T-helper 1 cell treated with Interleukin-12 subunit alpha and Interleukin-12 subunit beta and Interleukin-4 antibody, amounts not matched to agents 30 μg/mL and 1 μg/mL, for 36 hours (primary cell): ENCODE results near the gene ZNF709.
"Not testable (repeated sequence)": the region's sequence is repeated elsewhere in the genome, so short reads cannot be mapped to it uniquely, and the experiment has no call there.

Source experiments
- H3K27ac Mint-ChIP-seq: one replicate; pipeline ENCODE4 v1.8.0; 2021; ENCODE audit warnings: mild to moderate bottlenecking, mixed read lengths
- H3K27me3 Mint-ChIP-seq: one replicate; pipeline ENCODE4 v1.8.0; 2021; ENCODE audit warnings: low read depth, mixed read lengths
- H3K36me3 Mint-ChIP-seq: one replicate; pipeline ENCODE4 v1.8.0; 2021; ENCODE audit warnings: low read depth, mixed read lengths
- H3K4me1 Mint-ChIP-seq: one replicate; pipeline ENCODE4 v1.8.0; 2021; ENCODE audit warnings: low read depth, mixed read lengths
- H3K4me3 Mint-ChIP-seq: one replicate; pipeline ENCODE4 v1.8.0; 2021; ENCODE audit warnings: mild to moderate bottlenecking, moderate library complexity, mixed read lengths
- H3K9me3 Mint-ChIP-seq: one replicate; pipeline ENCODE4 v1.8.0; 2021; ENCODE audit warnings: mixed read lengths

Gene ZNF709

DNA sequence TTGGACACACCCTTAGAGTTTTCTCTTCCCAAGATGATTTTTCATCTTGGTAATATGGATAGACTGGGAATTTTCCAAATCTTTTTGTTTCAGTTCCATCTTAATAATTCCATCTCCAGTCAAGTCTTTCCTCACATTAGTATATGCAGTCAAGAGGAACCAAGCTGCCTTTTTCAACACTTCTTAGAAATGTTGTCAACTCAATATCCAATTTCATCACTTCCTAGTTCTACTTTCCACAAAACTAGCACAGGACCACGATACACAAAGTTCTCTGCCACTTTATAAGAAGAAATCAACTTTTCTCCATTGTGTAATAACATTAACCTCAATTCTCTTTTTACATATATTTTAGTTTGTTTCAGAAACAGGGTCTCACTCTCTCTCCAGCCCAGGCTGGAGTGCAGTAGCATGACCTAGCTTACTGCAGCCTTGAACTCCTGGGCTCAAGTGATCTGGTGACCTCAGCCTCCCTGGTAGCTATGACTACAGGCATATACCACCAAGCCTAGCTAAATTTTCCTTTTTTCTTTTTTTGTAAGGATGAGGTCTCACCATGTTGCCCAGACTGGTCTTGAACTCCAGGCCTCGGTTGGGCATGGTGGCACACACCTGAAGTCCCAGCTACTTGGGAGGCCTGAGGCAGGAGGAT, 59.3 kb downstream of the ZNF709 start:
- H3K4me3 Mint-ChIP-seq = no peak overlapping the region
- H3K36me3 Mint-ChIP-seq = peaks cover 30% of the 10 kb centered on the region
- H3K27ac Mint-ChIP-seq = no peak overlapping the region
- no peaks in the 10 kb centered on the region for H3K27me3 Mint-ChIP-seq
- H3K9me3 Mint-ChIP-seq = peaks cover 64% of the 10 kb centered on the region
- no peaks in the 10 kb centered on the region for H3K4me1 Mint-ChIP-seq

DNA sequence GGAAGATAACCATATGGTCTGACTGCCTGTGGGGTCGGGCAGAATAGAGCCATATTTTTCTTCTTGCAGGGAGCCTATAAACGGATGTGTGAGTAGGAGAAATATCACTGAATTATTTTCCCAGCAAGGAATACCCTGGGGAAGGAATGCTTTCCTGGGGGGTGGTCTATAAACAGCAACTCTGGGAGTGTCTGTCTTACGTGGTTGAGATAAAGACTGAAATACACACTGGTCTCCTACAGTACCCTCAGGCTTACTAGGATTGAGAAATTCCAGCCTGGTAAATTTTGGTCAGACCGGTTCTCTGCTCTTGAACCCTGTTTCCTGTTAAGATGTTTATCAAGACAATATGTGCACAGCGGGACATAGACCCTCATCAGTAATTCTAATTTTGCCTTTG, 67.3 kb downstream of the ZNF709 start:
- Mint-ChIP-seq H3K36me3 (peaks cover 14% of the 10 kb centered on the region), H3K9me3 (peaks cover 70% of the 10 kb centered on the region)
- not testable (repeated sequence) for H3K4me1 Mint-ChIP-seq, H3K27ac Mint-ChIP-seq, H3K27me3 Mint-ChIP-seq, H3K4me3 Mint-ChIP-seq

DNA sequence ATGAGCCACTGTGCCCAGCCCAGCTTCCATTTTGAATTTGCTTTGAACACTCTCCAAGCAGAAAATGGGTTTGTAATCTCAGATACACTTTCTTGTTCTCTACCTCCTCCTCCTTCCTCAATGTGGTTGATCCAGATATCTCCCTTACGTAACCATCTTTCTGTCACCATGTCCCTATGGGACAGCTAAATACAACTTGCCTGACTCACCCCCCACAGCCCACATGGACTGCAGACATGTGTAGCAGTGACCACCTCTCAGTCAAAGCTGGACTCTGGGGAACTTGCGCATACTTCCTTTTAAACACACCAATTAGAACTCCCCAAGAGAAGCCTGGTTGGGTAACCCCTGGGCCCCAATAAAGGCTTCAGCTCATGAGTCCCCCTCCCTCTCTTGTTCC, 72.7 kb downstream of the ZNF709 start:
- no peak overlapping the region for H3K27ac Mint-ChIP-seq
- no peaks in the 10 kb centered on the region for H3K4me1 Mint-ChIP-seq
- H3K36me3 Mint-ChIP-seq = peaks cover 3% of the 10 kb centered on the region
- no peak overlapping the region for H3K4me3 Mint-ChIP-seq
- peaks cover 67% of the 10 kb centered on the region for H3K9me3 Mint-ChIP-seq
- H3K27me3 Mint-ChIP-seq = no peaks in the 10 kb centered on the region
